GM13977 (cell line): ENCODE data around the gene CNOT3.

Experiments used
- DNase-seq: peaks from one replicate; pipeline ENCODE4 v3.0.0; 2012; ENCODE audit warnings: low spot score
- in situ Hi-C: fragments of 300-500 bp; cut with MboI; formaldehyde crosslinking; loops from one replicate; pipeline ENCODE4 v1.12.0; 2022; ENCODE audit warnings: low sequenced_read_pairs, low pct_unique_long_range_greater_than_20kb, mixed read lengths, inconsistent platforms; ENCODE audit not compliant: unreplicated experiment
- TF ChIP-seq, protein P1 (sequence below): IDR thresholded peaks from 2 replicates; pipeline ENCODE4 v1.5.1; 2012; ENCODE audit warnings: mild to moderate bottlenecking, control low read depth; ENCODE audit not compliant: insufficient read depth; ENCODE audit errors: extremely low read depth, missing control alignments

The CNOT3 gene

DNA sequence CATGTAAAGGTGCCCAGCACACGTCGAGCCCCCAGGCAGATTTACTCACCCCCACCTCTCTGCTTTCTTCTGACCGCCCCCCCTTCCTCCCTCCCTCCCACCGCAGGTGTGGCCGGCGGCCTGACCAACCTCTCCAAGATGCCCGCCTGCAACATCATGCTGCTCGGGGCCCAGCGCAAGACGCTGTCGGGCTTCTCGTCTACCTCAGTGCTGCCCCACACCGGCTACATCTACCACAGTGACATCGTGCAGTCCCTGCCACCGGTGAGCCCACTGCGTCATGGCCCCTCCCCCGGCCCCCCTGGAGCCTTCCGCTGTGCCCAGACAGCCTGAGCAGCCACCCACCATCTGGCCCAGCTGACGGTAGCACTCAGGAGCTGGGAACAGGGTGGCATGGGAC lies 13.2 kb upstream of the CNOT3 start:
- no peak for DNase-seq
- in situ Hi-C loops, result no loop called here
- TF ChIP-seq, protein P1, sequence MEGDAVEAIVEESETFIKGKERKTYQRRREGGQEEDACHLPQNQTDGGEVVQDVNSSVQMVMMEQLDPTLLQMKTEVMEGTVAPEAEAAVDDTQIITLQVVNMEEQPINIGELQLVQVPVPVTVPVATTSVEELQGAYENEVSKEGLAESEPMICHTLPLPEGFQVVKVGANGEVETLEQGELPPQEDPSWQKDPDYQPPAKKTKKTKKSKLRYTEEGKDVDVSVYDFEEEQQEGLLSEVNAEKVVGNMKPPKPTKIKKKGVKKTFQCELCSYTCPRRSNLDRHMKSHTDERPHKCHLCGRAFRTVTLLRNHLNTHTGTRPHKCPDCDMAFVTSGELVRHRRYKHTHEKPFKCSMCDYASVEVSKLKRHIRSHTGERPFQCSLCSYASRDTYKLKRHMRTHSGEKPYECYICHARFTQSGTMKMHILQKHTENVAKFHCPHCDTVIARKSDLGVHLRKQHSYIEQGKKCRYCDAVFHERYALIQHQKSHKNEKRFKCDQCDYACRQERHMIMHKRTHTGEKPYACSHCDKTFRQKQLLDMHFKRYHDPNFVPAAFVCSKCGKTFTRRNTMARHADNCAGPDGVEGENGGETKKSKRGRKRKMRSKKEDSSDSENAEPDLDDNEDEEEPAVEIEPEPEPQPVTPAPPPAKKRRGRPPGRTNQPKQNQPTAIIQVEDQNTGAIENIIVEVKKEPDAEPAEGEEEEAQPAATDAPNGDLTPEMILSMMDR, result no peak

DNA sequence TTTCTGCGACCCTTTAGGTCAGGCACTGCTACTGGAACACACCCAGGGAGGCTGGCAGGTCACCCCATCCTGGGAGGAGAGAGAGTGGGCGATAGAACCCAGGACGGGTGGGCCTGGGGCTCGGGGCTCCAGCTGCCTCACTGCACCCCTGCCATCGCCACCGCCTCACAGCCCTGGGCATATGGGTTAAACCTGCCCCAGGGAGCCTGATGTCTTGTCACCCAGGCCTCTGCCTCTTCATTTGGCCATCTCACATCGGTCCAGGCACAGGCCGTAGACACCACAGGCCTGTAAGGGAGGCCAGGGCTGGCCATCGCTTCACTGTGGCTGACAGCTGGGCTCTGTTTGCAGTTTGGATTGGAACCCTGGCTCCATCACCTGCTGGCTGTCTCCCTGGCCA lies 11.8 kb upstream of the CNOT3 start:
- TF ChIP-seq, protein P1, result no peak
- no peak for DNase-seq
- in situ Hi-C loops, result no loop called here

DNA sequence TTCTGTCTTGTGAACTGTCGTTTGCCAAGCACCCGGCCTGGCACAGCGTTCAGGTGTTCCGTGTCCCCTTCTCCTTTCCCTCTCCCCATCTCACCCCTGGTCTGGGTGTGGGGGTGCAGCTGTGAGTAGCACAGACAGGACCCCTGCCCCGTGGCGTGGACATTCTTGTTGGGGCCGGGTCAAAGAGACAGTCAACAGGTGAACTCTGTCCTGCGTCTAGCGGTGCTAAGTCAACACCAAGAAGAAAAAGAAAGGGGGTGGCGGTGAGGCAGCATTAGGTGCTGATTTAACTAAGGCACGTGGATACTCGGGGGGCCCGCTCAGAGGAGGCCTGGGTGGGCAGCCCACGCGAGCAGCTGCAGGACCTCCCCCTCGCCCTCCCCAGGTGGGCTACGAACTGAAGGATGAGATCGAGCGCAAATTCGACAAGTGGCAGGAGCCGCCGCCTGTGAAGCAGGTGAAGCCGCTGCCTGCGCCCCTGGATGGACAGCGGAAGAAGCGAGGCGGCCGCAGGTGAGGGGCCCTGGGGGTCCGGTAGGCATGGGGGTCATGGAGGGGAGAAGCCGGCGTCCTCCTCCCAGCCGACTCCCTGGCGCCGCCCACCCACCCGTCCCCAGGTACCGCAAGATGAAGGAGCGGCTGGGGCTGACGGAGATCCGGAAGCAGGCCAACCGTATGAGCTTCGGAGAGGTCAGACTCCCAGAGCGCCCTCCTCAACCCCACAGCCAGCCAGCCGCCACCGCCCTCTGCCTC lies 9.7 kb upstream of the CNOT3 start:
- DNase-seq, result no peak
- in situ Hi-C loops, result no loop called here
- TF ChIP-seq, protein P1, result no peak

DNA sequence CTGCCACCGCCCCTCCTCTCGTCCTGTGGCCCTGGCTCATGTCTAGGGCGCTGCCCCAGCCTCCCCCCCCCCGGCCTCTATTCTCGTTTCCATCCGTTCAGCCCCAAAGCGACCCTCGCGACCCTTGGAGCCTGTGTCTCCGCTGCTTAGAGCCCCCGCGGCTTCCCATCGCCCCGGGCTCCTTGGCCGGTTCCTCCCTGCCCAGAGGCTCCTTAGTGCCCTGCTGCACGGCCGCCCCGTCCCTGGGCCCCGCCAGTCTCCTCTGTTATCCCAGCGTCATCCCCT lies 9.2 kb upstream of the CNOT3 start:
- DNase-seq, result no peak
- TF ChIP-seq, protein P1, result no peak
- in situ Hi-C loops, result no loop called here

DNA sequence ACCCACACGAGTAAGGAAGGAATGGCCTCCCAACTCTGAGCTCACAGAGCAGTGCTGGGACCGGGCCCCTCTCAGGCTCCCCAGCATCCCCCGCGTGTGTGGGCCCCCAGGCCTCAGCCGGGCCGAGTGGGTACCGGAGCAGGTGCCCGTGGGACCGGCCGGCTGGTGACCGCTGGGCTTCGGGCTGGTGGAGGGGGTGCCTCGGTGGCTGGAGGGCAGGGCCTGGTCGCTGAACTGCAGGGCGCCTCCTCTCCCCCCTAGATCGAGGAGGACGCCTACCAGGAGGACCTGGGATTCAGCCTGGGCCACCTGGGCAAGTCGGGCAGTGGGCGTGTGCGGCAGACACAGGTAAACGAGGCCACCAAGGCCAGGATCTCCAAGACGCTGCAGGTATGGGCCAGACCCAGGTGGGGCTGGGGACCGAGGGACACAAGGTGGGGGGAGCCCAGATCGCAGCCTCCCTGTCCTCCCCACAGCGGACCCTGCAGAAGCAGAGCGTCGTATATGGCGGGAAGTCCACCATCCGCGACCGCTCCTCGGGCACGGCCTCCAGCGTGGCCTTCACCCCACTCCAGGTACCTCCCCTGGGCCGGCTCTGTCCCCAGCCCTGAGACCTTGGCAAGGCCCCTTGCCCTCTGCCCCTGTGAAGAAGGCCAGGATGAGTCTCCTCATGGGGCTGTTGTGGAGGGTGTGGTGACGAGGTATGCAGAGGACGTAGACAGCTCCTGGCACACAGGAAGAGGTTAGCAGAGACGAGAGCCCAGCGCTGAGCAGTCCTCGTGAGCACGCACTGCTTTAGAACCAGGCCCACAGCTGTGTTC lies 8.6 kb upstream of the CNOT3 start:
- in situ Hi-C loops, result no loop called here

DNA sequence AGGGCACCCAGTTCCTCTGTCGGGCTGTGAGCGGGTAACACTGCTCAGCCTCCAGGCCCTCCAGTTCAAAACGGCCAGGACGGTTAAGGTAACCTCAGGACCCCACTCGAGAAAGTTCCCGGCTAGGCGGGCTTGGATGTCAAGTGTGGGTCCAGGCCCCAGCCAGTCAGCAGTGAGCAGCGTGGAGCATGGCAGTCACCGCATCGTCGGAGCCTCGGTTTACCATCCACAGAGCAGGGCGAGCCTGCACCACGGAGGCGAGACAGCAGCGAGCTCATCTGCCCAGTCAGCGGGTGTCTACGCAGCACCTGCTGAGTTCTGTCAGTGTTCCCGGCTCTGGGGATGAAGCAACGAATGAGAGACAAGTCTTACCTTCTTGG lies 8.0 kb upstream of the CNOT3 start:
- in situ Hi-C loops, result no loop called here
- TF ChIP-seq, protein P1, result no peak
- no peak for DNase-seq

More for the DNA sequence above, 8.6 kb upstream of the CNOT3 start:
- no peak for DNase-seq
- TF ChIP-seq, protein P1, result no peak
